Measurements from ENCODE around the gene IQCH.

Gene IQCH

DNA sequence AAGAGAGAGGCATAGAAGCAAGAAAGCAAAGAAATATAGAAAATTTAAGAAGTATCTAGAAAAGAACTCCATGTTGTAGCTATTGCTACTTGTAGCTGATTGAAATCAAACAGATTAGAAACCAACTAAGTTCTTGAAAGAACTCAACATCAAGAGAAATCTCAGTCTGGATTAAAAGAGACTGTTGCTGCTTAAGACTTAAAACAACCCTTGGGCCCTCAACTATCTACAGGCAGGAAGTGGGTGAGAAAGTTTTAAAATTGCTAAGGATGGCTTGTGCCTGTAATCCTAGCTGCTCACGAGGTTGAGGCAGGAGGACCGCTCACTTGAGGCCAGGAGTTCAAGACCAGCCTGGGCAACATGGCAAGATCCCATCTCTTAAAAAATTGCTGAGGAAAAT is 227.1 kb downstream of the IQCH start:
- TF ChIP-seq ZFX (IDR thresholded peaks at IDR 0.05), result no peak
- TF ChIP-seq, protein P1, sequence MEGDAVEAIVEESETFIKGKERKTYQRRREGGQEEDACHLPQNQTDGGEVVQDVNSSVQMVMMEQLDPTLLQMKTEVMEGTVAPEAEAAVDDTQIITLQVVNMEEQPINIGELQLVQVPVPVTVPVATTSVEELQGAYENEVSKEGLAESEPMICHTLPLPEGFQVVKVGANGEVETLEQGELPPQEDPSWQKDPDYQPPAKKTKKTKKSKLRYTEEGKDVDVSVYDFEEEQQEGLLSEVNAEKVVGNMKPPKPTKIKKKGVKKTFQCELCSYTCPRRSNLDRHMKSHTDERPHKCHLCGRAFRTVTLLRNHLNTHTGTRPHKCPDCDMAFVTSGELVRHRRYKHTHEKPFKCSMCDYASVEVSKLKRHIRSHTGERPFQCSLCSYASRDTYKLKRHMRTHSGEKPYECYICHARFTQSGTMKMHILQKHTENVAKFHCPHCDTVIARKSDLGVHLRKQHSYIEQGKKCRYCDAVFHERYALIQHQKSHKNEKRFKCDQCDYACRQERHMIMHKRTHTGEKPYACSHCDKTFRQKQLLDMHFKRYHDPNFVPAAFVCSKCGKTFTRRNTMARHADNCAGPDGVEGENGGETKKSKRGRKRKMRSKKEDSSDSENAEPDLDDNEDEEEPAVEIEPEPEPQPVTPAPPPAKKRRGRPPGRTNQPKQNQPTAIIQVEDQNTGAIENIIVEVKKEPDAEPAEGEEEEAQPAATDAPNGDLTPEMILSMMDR (conservative IDR thresholded peaks at IDR 0.05), result no peak
- H3K27ac ChIP-seq, result no peak overlapping the region

DNA sequence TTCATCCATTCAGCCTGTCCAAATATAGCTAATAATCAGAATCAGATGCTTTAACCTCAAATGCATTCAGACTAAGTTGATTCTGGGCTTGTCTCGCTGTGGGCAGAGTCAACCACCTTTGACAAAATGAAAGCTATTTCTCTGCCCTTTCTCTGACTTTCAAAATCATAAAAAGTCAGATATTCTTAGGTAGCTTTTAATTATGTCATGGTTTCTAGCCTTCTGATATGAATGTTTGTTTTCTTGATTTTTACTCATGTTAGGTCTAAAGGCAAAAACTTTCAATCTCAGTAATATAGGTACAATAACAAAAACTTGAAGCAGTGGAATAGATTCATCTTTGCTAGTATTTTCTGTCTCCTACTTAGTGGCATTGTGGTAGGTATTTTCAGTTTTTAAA is 241.0 kb downstream of the IQCH start:
- TF ChIP-seq, protein P1 (conservative IDR thresholded peaks at IDR 0.05), result no peak
- no peak for TF ChIP-seq ZFX (IDR thresholded peaks at IDR 0.05)
- H3K27ac ChIP-seq, result no peak overlapping the region

DNA sequence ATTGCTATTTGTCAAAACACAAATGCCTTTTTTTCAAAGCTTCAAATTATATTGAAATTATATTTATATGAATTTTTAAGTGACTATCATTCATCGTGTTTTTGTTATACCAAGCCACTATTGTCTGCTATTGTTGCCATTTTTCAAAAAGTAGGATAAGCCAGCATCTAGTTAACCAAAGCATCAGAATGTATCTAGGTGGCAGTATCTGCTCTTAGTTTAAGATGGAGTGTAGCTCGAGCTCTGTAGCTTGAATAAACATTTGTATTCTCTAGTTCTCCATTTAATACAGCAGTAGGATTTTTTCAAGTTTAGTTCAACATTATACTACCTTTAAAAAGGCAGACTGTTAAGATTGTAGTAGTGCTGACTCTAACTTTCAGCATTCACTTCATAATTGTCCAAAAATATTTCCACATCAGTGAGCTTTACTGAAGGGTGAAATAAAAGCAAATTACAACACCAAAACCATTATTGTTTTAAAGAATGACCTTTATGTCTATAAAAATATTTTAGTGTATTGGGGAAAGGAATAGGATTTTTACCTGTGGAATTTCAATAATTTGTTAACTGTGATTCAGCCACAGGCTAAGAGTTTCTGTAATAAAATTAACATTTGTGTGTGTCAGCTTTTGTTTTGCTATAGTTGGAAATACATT is 246.7 kb downstream of the IQCH start:
- TF ChIP-seq ZFX (IDR thresholded peaks at IDR 0.05), result no peak
- TF ChIP-seq, protein P1 (conservative IDR thresholded peaks at IDR 0.05), result peak; percentile 43
- H3K27ac ChIP-seq, result no peak overlapping the region

DNA sequence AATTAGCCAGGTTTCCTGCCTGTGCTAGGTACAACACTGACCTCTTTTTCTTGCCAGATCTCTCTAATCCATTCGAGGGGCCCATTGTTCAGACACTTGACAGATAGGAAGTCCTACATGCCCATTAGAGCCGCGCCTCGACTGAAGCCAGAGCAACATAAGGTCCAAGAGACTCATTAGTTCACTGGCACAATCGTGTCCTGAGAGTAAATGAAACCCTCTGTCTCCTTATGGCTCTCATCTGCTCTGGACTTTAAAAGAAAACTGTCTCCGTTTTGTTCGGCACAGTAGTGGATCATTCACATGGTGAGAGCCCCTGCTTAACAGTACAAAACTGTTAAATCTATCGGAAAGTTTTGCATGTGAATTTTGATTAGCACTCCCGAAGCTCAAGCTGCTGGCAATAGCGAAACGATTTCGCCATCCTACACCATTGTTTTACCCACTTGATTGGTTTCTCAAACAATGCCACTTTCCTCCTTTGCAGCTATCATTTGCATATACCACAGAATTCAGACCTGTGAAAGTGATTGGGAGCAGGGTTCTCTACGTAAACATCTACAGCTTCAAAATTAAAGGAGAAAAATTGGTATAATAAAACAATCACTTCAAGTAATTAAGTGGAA is 247.4 kb downstream of the IQCH start:
- TF ChIP-seq ZFX (IDR thresholded peaks at IDR 0.05), result no peak
- TF ChIP-seq, protein P1 (conservative IDR thresholded peaks at IDR 0.05), result no peak

DNA sequence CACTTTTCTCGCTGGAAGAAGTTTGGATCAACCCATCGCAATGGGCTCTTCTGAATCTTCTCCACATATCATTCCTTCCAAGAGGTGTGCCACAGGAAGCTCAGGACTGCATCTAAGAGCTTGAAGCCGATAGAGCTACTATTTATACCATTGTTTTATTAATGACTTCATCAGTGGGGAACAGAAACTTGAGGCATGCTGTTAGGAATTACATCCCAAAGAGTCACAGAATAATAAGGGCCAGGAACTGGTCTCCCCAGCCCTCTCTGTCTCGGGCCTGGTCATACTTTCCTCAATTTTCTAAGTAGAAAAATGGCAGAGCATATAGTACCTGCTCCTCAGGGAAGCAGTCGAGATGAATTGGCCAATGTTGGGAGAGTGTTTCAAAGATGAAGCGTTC is 249.5 kb downstream of the IQCH start:
- TF ChIP-seq, protein P1 (conservative IDR thresholded peaks at IDR 0.05), result no peak
- no peak for TF ChIP-seq ZFX (IDR thresholded peaks at IDR 0.05)
- H3K27ac ChIP-seq, result no peak overlapping the region

More for the DNA sequence above, 247.4 kb downstream of the IQCH start:
- no peak overlapping the region for H3K27ac ChIP-seq

DNA sequence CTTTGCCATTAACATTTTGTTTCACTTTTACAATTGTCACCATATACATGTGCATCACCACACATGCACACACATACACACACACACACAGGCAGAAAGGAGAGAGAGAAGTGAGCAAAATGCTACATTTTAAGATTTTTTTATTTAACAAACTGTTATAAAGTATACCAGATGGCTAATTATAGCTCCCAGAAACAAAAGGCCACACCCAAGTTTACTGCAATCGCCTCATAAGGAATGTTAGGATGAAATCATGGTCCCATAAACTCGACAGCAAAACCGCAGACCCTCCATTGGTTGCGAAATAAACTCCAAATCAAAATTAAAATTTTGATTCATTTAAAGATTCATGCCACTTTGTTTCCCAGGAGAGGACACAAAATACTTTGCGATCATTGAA is 250.2 kb downstream of the IQCH start:
- no peak overlapping the region for H3K27ac ChIP-seq
- TF ChIP-seq, protein P1 (conservative IDR thresholded peaks at IDR 0.05), result no peak
- no peak for TF ChIP-seq ZFX (IDR thresholded peaks at IDR 0.05)

DNA sequence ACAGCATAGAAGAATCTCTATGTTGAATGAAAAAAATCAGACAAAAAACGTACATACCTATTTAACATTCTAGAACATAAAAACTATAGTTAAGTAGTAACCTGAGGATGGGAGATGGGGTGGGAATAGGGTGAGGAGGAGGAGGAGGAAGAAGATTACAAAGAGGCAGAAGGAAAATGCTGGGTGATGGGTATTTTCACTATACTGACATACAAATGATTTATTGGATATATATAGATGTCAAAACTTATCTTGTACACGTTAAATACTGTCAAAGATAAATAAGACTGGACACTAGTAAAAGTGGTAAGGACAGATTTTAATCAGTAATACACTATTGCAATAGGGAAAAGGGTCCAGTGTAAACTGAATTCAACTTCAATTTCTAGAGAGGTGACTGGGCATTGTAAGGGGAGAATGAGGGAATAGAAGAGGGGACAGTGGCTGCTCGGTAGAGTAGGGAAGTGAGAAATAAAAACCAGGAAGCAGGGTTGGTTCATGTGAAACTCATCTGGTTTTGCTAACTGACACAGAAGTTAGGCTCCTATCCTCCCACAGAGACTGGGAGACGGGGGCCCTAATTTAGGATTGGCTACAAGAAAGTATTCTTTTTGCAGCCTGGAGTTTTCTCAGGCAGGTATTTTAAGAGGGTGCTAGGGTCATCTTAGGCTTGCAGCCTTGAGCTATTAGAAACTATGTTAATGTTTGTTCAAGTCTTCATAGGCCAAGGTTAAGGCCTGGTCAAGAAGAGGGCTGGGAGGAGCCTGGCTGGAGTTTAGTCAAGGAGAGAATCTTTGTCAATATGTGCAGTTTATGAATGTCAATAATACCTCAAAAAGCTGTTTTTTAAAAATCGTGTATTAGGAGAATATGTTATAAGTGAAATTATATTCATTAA is 251.3 kb downstream of the IQCH start:
- no peak for TF ChIP-seq ZFX (IDR thresholded peaks at IDR 0.05)
- TF ChIP-seq, protein P1 (conservative IDR thresholded peaks at IDR 0.05), result no peak
- no peak overlapping the region for H3K27ac ChIP-seq
